HG02678 (cell line): ENCODE results near the gene STC2.

ENCODE experiments used
- ATAC-seq: cut with Tn5 transposase; IDR thresholded peaks from one replicate; pipeline ENCODE4 v1.9.1; 2021; ENCODE audit warnings: mild to moderate bottlenecking, moderate library complexity; ENCODE audit not compliant: unreplicated experiment

Gene STC2

DNA sequence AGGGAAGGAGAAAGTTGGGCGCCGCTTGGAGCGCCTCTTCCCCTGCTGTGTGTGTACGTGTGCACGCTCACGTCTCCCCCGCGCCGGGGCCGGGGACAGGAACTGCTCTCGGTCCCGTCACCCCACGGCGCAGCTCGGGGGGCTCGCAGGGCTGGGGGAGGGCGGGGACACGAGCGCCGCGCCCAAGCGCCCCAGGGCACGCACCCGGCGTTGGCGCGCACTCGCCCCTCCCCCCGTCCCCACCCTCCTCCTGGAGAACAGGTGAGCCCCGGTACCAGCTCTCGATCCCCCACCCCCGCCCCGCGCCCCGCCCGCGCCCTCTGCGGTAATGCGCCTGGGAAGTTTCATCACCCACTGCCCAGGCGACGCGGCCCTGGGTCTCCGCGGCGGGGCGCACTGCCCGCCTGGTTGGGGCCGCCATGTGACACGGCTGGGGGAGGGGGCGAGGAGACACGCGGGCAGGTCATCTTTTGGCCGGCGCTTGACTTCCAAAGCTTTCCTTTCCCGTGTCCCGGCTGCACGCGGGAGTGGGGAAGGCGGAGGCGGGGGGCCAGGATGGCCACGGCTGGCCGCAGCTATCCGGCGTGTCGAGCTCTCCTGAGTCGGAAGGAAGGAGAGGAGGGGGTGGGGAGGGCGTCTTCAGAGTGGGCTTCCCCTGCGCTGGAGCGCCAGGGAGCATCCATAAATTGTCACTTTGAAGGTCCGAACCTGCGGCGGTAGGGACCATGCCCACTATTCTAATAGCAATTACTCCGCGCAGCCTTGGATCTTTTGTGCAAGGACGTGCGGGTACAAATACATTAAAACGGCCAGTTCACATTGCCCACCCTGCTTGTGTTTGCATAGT, 1.5 kb upstream of the STC2 start:
- ATAC-seq = peak; percentile 36

DNA sequence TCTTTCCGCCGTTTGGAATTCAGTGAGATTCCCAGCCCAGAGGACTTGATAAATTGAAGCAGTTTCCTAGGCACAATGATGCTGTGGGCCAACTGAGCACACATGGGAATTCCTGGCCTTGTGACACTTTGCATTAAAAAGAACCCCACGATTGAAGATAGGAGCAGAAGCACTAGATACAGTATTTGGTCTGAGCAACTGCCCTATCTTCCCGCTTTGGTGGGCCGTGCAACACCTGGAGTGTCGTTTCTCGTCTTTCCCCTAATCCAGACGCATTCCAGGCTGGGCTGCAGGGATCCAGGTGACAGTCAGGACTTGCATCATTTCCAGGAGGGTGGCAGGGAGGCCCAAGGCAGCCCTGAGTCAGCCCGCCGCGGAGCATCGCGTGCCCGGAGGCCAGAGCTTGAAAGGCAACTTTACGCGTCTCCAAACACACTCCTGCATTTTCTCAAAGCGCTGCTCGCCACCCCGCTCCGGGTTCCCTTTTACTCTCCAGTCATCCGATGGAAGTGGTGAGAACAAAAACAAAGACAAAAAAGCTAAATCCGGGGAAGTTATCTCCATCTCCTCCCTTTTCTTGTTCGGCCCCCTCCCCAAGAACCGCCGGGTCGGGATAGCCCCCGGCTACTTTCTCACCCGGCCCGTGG, 753 bp upstream of the STC2 start:
- no peak for ATAC-seq

DNA sequence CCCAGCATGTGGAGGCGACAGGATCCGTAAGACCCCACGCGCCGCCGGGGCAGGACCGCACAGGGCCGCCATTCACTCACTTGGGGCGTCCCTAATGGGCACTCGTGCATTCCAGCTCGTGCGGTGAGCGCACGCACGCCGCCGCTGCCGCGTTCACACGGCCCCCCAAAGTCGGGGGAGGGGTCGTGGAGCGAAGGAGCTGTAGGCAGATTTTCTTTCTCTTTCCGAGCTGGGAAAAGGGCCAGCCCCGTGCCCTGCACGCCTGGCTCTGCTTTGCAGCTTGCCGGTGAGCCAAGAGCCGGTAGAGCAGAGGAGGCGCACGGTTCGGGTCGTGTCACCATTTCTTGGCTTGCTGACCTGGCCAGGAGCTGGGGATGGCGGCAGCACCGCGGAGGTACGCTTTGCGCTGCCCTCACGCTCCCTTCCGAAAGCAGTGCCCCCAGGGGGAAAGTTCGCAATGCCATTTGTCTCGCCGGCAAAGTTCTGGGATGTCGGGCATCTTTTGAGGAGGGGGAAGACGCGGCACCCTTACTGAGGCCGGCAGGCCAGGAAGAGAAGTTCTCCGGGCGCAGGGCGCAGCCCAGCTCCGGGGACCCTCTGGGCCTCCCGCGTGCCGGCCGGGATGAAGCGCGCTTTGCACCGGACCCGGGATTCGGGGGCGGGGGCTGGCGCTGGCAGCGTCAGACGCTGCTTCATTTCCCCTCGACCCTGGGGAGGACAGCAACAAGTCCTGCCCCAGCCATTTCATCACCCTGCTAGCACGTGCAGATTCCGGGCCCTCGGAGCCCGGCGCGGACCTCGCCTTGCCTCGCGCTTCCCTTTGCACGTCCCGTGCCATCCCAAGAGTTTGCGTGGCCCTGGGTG, 898 bp downstream of the STC2 start:
- no peak for ATAC-seq

DNA sequence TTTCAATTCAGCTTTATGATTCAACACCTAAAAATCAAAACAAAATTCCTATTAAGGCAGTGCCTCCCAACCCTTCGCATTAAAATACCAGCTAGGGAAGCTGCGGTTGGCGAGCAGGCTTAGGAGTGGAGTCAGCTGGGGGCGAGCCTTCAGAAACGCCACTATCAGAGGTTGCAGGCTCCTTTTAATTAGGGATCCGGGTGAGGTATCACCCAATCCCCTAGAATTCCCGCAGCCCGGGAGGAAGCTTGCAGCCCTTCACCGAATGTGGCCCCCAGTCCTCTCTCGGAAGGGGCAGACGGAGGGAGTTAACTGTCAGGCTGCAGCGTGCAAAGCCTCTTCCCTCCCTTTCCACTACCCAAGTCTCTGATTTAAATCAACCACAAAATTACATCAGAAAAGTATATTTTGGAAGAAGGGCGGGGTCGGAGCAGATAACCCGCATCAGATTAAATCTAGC, 1.7 kb downstream of the STC2 start:
- ATAC-seq = no peak

DNA sequence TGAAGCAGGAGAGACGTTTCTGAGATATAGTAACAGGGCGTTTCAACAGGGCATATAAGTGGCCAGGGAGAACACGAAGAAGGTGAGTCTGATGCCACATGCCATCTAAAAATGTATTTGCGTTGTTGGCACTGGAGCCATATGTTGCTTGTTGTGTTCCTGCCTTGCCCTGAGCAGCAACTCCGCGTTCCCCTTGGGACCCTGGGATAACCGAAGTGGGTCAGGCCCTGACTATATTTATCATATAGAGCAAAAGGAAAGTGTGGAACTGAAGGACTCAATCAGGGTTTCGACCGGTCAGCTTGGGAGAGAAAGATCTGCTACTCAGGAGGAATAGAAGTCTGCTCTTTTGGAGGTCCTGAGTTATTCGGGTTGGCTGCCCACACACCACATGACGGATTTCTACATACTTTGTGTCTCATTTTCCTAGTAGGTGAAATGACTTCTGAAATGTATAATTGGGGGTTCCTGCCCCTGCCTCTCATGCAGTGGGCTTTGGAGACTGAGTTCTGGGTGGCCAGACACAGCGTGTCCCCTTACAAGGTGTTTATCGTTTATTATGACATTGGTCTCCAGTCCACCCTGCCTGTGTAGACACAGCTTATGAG, 3.0 kb downstream of the STC2 start:
- ATAC-seq = no peak

DNA sequence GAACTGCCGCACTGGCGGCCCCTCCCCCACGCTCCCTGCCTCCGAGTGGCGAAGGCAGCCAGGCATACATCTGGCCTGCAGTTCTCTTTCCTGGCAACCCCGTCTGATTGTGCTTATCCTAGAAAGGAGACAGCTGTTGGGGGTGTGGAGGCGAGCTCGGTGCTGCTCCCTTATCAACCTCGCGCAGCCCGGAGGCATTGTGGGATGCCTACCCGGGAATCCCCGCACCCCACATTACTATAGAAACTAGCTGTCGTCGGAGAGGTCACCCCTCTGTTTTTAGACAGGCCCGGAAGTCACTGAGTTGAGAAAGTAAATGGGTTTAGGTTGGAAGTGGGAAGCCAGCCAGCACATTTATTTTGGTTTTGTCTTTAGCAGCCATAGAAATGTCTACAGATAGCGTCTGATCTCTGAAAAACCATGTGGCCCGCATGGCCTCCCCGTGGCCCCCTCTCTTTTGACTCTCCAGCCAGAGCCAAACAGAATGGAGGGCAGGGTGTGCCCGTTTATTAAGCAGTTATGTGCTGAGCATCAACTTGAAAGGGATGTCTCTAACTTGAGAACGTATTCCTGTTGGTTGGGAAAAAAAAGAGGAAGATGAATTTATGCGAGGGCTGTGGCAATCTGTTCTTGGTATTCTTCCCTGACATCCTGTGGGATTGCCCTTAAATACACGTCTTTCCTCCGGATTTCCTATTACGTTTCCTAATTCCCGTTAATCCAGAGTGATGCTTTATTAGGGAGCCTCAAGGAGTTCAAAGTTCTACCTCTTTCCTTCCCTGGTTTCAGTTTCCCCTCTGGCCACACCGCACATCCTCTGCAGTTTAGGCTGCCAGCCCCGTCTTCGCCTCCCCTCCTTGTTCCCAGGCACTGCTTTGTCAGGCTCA, 3.9 kb downstream of the STC2 start:
- ATAC-seq = peak; percentile 38

DNA sequence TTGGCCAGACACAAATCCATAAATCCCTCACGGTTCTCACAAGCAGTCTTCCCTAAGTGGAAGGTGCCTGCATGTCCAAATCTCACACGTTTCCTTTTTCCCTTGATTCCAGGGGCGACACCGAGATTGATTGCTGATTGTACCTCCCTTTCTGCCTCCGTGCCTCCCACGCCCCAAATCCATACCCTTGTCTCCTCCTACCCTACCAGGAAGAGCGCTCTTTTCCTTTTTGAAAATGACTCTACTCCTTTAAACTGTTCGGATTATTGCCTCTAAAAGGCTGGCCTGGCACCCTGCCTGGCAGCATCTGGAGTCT, 4.5 kb downstream of the STC2 start:
- no peak for ATAC-seq

DNA sequence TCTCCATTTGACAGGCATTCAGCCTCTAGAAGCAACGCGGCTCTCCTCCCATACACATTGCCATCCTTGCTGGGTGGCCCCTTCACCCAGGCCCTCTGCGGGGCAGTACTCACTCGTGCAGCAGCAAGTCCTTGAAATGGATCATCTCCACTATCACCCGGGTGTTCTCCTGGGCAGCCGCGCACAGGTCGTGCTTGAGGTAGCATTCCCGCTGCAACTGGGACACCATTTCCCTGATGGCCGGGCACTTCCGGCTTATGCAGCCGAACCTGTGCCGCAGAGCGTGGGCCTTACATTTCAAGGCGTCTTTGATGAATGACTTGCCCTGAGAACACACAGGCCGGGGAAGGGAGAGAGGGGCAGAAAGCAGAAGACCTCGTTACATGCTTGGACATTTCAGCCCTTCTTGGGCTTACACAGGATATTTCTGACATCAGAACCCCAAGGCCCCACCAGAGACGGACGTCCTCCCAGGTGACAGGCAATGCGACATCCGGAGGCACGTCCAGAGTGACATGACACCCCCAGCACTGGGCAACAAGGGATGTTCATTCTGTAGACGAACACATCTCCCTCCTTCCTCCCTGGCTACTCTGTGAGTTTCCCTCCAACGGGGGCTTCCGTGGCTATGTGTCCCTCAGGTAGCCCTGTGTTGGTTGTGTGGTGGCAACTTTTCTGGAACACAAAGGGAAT, 5.0 kb downstream of the STC2 start:
- ATAC-seq = no peak

DNA sequence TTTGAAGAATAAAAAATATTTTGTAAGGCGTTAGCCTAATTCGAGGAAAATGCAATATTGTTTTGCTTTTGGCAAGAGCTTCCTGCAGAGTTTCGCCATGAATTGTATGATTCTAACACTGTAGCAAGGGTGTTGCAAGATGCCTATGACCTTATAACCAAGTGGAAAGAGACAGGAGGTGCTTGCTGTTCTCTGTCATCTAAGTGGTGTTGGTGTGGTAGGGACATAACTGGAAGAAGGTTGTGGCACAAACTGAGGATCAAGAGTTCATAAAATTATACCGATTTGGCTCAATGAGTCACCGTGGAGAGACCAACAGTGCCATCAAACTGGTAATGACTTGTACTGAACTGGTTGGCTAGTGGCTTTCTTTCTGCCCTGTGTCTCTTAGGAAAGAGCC, 6.3 kb downstream of the STC2 start:
- no peak for ATAC-seq

DNA sequence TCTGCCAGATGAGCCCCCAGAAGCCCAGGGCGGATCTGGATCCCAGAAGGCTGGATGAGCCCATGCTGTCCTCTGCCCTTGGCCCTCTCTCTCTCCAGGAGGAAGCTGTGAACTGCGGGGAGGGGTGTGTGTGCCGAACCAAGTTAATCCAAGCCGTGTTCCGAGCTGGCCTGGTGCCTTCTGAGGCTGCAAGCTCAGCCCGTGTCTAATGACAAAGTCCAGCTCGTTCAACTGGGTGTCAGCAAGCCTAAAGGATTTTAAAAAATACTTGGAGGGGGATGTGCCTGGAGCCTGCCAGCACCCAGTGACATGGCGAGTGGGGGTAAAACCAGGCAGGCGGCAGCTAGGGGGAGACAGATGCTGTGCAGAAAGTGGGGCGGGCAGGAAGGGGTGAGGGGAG, 8.0 kb downstream of the STC2 start:
- no peak for ATAC-seq

DNA sequence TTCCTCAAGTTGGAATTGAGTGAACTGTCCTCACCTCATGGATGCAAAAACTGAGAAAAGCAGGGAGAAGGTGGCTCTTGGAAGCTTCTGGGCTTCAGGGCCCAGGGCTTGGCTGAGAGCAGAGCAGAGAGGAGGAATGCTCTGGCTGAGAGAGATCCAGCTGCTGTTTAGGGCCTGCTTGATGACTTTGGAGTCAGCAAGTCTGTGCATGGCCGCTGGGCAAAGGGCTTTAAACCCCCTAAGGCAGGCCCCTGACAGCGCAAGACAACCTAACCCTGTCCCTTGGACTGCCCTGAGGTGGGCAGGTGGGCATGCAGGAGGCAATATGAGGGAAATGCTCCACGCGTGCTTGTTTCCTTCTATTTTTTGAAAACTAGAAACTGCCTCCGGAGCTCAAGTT, 8.6 kb downstream of the STC2 start:
- ATAC-seq = no peak

DNA sequence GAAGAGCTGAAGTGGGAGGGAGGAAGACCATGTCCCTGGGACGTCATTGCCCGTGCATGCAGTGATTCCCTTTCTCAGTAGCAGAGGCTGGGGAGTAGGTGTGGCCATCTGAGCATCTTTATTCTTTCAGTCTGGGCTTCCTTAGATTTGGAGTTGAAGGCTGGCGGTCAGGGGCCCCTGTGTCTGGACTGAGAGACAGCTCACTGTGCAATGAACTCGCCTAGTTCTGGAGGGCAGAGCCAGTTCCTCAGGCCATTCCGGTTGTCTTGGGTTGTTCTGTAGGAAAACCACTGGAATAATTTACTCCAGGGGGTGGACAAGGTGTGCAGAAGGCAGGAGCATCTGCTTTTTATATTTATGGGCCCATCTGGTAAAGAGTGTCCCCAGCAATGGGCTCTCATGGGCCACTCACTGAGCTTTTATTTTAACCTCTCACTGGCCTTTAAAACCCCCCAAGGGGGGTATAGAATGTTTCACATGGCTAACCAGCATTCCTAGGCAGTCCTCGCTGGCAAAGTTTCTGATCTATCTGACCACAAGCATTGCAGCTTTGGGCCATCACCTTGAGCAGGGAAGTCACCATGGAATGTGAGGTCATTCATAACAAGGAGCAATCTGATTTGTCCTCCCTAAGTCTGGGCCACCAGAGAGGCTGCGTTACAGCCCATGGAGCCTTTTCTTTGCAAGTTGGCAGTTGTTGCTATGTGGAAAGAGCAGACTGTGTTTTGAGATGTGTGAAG, 9.2 kb downstream of the STC2 start:
- no peak for ATAC-seq

DNA sequence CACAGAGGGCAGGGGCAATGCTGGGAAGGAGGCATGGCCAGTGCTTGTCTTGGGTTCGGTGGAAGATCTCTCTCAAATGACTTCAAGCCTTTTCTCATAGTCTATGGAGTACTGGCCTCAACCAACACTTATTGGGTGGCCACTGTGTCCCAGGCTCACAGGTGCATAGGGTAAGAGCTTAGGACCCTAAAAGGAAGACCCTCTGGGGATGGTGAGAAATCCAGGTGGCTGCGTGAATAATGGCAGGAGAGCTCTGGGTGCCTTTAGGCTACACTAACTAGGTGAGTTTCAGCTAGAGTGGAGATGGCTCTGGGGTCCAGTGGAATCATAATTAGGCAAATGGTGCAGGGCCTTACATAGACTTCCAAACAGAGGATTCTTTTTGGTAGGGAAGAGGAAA, 9.9 kb downstream of the STC2 start:
- ATAC-seq = no peak

DNA sequence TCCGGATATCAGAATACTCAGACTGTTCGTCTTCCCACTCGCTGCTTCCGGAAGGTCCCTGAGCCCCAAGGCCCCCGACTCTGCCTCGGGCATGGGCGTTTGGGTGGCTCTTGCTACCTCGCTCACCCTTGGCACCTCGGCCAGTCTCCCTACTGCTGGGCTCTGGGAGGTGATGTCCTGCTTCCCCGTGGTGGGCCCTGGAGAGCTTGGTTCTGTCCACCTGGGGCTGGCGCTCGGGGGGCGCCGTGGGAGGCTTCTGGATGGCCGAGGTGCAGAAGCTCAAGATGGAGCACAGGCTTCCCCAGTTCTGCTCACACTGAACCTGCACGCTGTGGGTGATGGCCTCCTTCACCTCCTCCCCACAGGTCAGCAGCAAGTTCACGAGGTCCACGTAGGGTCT, 10.4 kb downstream of the STC2 start:
- no peak for ATAC-seq

DNA sequence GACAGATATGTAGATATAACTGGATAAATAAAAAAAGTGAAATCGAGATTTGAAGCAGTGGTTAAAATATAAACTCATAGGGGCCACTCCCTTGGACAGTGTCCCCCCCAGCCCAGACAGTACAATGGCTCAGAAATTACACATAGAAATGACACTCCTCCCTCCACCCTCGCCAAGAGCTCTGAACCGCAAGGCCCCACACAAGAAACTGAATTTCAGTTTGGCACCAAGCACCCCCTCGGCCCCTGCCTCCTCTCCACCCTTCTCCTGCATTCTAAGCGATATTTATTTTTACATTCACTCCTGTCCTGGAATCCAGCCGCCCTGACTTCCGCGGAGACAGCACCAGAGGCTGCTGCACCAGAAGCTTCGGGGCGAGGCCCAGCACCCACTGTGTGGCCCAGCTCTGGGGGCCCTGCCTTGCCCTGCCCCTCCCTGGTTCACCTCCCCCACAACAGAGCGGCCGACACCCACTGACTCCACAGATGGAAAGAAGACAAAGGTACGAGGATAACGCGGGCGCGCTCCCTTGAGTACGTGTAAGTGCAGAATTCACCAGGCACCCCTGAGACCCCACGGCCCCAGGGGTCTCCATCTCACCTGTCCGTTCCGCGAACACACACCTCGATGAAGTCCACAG, 11.0 kb downstream of the STC2 start:
- ATAC-seq = no peak

DNA sequence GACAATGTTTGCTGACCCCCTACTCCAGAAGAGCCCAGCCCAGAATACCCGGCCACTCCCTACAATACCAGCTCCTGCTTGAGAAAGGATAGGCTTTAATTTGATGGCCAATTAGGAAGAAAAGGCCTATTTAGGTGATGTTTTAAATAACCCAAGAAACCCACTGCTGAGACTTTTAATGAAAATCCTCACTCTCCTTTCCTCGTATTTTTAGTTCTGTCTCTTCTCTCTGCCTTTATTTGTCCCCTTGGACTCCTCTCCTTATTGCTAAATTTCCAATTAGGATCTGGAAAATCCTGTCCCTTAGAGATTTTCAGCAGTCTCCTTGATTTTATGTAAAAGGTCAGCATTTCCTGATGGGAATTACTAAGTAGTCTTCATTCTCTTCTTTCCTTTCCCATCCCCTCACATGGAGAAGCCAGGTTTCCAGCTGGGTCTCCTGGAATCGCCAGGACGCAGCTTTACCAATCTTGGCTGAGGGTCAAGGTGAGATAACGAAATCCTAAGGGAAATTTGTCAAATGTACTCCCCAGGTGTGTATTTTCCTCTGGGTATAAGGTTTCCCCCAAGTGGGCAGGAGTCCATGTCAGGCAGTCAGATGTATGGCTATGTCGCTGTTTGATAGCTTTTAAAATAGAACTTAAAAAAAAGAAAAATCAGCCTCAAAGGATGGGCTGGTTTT, 11.7 kb downstream of the STC2 start:
- no peak for ATAC-seq

DNA sequence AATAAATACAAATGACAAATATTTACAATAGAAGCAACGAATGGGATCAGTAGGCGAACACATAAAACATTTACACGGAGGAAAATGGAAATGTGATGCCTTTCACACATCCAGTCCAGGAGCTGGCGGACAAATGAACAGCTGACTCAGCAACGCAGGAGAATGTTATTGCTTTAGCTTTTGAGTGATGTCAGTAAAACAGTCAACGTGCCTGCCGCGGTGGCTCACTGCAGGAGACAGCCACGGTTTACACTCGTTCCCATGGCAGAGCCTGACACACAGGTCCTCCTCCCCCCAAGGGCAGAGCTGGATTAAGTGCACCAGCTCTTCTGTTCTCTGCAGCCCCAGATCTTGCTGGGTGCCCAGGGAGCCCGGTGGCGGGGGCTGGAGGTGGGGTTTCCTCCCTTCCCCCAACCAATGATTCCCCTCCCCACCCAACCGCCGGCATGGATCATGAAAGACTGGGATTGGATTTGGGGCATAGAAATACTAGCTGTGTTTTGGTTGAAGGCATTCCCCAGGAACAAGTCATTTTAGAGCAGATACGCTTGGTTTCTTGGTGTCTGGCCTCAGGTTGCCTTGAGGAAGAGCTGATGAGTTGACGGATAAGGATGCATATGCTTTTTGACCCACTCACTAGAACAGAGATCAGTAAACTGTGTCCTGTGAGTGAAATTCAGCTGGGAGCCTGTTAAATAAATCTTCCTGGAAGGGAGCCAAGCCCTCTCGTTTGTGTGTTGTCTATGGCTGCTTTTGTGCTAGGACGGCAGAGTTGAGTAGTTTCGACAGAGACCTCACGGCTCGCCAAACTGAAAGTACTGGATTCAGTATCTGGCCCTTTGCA, 12.5 kb downstream of the STC2 start:
- ATAC-seq = no peak
